Measurements from ENCODE around the gene HGFAC.

DNA sequence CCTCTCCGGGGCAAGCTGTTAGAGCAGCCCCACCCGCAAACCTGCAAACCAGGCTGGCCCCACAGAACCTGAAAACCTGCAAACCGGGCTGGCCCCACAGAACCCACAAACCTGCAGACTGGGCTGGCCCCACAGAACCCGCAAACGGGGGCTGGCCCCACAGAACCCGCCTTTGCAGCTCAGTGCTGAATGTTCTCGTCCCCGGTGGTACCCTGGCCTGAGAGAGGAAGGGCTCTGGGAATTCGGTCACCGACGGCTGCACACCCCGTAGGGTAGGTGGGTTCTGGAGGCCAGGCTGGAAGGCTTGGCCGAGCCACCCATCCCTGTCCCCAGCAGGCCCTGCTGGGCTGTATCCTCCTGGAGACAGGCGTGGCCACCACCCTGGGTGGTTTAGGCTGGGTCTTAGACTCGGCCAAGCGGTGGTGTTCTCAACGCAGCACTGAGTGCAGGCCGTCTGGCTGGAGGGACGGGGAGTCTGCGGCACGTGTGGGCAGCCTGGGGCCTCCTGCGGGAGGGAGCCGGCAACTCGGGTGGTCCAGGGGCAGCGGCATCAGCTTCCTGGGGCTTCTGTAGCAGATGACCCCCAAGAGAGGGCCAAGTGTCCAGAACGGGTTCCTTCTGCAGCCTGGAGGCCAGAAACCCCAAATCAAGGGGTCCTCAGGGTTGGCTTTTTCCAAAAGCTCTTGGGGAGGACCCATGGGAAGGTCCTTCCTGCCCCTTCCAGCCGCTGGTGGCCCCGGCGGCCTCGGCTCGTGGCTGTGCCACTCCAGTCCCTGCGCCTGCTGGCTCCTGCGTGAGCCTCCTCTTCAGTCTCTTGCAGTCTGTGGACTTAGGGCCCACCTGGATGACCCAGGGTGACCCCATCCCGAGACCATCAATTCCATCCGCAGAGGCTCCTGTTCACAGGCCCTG is 36.9 kb downstream of the HGFAC start:
- TF ChIP-seq, protein P1, sequence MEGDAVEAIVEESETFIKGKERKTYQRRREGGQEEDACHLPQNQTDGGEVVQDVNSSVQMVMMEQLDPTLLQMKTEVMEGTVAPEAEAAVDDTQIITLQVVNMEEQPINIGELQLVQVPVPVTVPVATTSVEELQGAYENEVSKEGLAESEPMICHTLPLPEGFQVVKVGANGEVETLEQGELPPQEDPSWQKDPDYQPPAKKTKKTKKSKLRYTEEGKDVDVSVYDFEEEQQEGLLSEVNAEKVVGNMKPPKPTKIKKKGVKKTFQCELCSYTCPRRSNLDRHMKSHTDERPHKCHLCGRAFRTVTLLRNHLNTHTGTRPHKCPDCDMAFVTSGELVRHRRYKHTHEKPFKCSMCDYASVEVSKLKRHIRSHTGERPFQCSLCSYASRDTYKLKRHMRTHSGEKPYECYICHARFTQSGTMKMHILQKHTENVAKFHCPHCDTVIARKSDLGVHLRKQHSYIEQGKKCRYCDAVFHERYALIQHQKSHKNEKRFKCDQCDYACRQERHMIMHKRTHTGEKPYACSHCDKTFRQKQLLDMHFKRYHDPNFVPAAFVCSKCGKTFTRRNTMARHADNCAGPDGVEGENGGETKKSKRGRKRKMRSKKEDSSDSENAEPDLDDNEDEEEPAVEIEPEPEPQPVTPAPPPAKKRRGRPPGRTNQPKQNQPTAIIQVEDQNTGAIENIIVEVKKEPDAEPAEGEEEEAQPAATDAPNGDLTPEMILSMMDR (IDR thresholded peaks at IDR 0.05): no peak
- TF ChIP-seq POLR2A (IDR thresholded peaks at IDR 0.05): no peak

Data from sigmoid colon (tissue), 3 donors.